Stimulated activated effector memory CD8-positive, alpha-beta T cell treated with anti-CD3 and anti-CD28 coated beads, Interleukin-12 subunit alpha, Interleukin-12 subunit beta, amount 100 ng/mL, for 72 hours (primary cell): ENCODE results near the gene TICAM1.
A peak's percentile ranks its signal among the peaks of the same experiment; 100 is the strongest.
"Not testable (repeated sequence)": the region's sequence is repeated elsewhere in the genome, so short reads cannot be mapped to it uniquely, and the experiment has no call there.

Experiments
- ATAC-seq: fragments of 150-1000 bp; cut with Tn5 transposase; 2 replicates; pipeline ENCODE4 v1.10.0; 2021
- DNase-seq, 2 donors: peaks; one replicate each; pipeline ENCODE4 v3.0.0; 2021 to 2022; ENCODE audit warnings: low spot score in 2 of 2
- H3K27ac Mint-ChIP-seq: one replicate; pipeline ENCODE4 v1.8.0; 2022; ENCODE audit warnings: mild to moderate bottlenecking, mixed read lengths
- H3K36me3 Mint-ChIP-seq: one replicate; pipeline ENCODE4 v1.8.0; 2022; ENCODE audit warnings: mild to moderate bottlenecking, mixed read lengths
- H3K4me1 Mint-ChIP-seq: one replicate; pipeline ENCODE4 v1.8.0; 2022; ENCODE audit warnings: mixed read lengths
- H3K4me3 Mint-ChIP-seq: one replicate; pipeline ENCODE4 v1.8.0; 2022; ENCODE audit warnings: mild to moderate bottlenecking, mixed read lengths
- H3K9me3 Mint-ChIP-seq: one replicate; pipeline ENCODE4 v1.8.0; 2022; ENCODE audit warnings: mixed read lengths

Gene TICAM1

DNA sequence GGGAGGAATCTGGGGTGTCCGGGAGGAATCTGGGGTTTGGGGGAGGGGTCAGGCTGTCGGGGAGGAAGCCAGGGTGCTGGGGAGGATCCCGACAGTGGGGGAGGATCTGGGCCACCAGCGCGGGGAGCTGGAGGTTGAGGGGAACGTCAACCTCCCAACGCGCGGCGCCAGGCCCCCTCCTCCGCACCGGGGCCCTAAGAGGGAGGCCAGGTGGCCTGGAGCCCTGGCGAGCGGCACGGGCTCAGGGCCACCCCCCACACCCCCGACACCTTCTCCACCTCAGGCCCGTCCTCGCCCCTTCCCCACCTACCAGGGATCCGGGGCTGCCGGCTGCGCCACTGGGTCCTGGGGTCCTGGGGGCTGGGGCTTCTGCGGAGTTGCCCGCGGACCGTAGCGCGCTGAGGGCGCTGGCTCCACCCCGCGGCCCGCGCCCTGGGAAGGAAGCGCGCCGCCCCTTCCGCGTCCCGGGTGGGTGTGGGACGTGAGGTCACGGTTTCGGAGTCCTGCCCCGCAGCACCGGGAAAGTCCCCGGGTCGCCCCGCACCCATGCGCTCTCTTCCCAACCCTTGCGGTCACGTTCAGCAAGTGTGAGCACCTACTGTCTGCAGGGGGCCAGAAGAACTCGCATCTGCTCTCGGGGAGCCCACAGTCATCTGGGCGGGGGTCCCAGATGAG is at the start of gene TICAM1:
TSS of gene TICAM1 (minus strand) at position 409 of the 675 bp plus-strand sequence. CDS start 13,335 bp downstream, outside the sequence.
- DNase-seq, result peak; percentile 59 to 86
- peak; percentile 94 for ATAC-seq
- Mint-ChIP-seq H3K36me3 (peaks cover 44% of the 10 kb centered on the region), H3K9me3 (no peaks in the 10 kb centered on the region), H3K27ac (peak within 1 kb of the TSS; percentile 95), H3K4me1 (peaks cover 28% of the 10 kb centered on the region), H3K4me3 (peak within 1 kb of the TSS; percentile 93)

DNA sequence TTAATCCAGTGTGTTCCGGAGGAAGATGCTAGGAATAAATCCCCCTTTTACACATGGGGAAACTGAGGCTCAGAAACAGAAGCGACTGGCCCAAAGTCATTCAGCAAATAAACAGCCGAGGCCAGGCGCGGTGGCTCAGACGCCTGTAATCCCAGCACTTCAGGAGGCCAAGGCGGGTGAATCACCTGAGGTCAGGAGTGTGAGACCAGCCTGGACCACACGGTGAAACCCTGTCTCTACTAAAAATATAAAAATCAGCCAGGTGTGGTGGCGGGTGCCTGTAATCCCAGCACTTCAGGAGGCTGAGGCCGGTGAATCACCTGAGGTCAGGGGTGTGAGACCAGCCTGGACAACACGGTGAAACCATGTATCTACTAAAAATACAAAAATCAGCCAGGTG is 47.5 kb upstream of the TICAM1 start:
- no peak for DNase-seq
- ATAC-seq, result no peak
- Mint-ChIP-seq H3K4me3 (no peak overlapping the region), H3K36me3 (no peaks in the 10 kb centered on the region), H3K27ac (no peak overlapping the region), H3K9me3 (no peaks in the 10 kb centered on the region), H3K4me1 (peaks cover 2% of the 10 kb centered on the region)

GRCh38 chr19:4878491-4878968 is 47.0 kb upstream of the TICAM1 start:
- H3K27ac Mint-ChIP-seq, result no peak overlapping the region
- peaks cover 7% of the 10 kb centered on the region for H3K4me1 Mint-ChIP-seq
- ATAC-seq, result peak; percentile 19
- no peaks in the 10 kb centered on the region for H3K36me3 Mint-ChIP-seq
- H3K4me3 Mint-ChIP-seq, result no peak overlapping the region
- DNase-seq, result no peak
- no peaks in the 10 kb centered on the region for H3K9me3 Mint-ChIP-seq

GRCh38 chr19:4877753-4878490 is 46.4 kb upstream of the TICAM1 start:
- Mint-ChIP-seq H3K27ac (no peak overlapping the region), H3K9me3 (no peaks in the 10 kb centered on the region), H3K4me3 (no peak overlapping the region), H3K4me1 (peaks cover 7% of the 10 kb centered on the region), H3K36me3 (no peaks in the 10 kb centered on the region)
- DNase-seq (no peak), ATAC-seq (no peak)

DNA sequence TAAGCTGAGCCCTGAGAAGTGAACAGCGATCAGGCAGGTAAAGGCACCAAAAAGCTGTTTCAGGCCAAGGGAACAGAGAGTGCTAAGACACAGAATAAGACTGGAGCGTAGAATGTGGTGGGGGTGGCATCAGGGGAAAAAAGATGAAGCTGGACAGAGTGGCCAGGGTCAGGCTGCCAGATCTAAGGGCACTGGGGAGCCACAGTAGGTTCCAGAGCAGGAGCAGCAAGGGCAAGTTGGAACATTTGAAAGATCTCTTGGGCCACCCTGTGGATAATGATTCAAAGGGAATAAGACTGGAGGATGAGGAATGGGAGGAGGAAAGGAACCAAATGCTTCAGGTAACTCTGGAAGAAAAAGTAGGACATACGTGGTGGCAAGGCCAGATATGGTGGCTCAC is 42.4 kb upstream of the TICAM1 start:
- no peak overlapping the region for H3K27ac Mint-ChIP-seq
- H3K9me3 Mint-ChIP-seq, result no peaks in the 10 kb centered on the region

GRCh38 chr19:4871711-4872110 is 40.2 kb upstream of the TICAM1 start:
- no peak for ATAC-seq
- no peak overlapping the region for H3K4me3 Mint-ChIP-seq

More for the DNA sequence above, 42.4 kb upstream of the TICAM1 start:
- ATAC-seq (no peak), DNase-seq (no peak)
- no peaks in the 10 kb centered on the region for H3K36me3 Mint-ChIP-seq
- H3K4me3 Mint-ChIP-seq, result no peak overlapping the region
- peaks cover 28% of the 10 kb centered on the region for H3K4me1 Mint-ChIP-seq

GRCh38 chr19:4870025-4870700 is 38.7 kb upstream of the TICAM1 start:
- ATAC-seq (peak; percentile 67), DNase-seq (peak in 1 of 2 donors; percentile 61)
- no peak overlapping the region for H3K27ac Mint-ChIP-seq
- H3K4me1 Mint-ChIP-seq, result peaks cover 44% of the 10 kb centered on the region
- H3K36me3 Mint-ChIP-seq, result no peaks in the 10 kb centered on the region
- no peak overlapping the region for H3K4me3 Mint-ChIP-seq
- no peaks in the 10 kb centered on the region for H3K9me3 Mint-ChIP-seq

More at GRCh38 chr19:4871711-4872110, 40.2 kb upstream of the TICAM1 start:
- Mint-ChIP-seq H3K36me3 (no peaks in the 10 kb centered on the region), H3K27ac (no peak overlapping the region), H3K9me3 (no peaks in the 10 kb centered on the region), H3K4me1 (peaks cover 40% of the 10 kb centered on the region)
- DNase-seq, result no peak

GRCh38 chr19:4868286-4868834 is 36.8 kb upstream of the TICAM1 start:
- no peak overlapping the region for H3K27ac Mint-ChIP-seq
- peaks cover 38% of the 10 kb centered on the region for H3K4me1 Mint-ChIP-seq
- ATAC-seq (no peak), DNase-seq (no peak)
- peak overlapping the region; percentile 74 for H3K4me3 Mint-ChIP-seq
- H3K9me3 Mint-ChIP-seq, result no peaks in the 10 kb centered on the region
- no peaks in the 10 kb centered on the region for H3K36me3 Mint-ChIP-seq

DNA sequence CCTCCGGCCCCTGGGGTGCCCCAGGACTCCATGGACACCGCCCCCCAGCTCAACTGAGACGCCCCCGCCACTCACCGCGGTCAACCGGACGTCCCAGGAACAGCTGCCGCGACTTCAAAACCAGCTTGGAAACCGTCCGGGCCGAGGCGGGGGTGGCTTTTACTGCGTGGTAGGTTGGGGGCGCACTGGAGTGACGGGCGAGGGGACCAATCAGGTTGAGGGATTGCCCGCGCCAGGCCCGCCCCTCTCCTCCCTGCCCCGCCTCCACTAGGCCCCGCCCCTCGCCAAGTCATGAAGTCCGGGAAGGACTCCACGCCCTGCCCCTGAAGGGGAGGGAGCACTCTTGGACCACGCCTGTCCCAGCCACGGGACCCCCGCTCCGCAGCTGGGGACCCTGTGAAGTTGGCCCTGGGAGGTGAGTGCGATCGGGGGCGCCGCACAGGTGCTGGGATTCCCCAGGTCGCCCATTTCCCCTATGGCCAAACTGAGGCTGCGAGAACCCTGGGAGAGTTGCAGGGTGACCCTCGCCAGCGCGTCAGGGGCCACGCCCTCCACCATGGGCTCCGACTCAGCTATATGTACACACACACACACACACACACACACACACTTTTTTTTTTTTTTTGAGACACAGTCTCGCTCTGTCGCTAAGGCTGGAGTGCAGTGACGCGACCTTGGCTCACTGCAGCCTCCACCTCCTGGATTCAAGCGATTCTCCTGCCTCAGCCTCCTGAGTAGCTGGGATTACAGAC is 36.2 kb upstream of the TICAM1 start, which contains the start of gene PLIN3:
TSS of gene PLIN3 (minus strand) at position 134 of the 752 bp plus-strand sequence. CDS start 6,273 bp downstream, outside the sequence.
- H3K4me1 Mint-ChIP-seq, result peaks cover 35% of the 10 kb centered on the region

DNA sequence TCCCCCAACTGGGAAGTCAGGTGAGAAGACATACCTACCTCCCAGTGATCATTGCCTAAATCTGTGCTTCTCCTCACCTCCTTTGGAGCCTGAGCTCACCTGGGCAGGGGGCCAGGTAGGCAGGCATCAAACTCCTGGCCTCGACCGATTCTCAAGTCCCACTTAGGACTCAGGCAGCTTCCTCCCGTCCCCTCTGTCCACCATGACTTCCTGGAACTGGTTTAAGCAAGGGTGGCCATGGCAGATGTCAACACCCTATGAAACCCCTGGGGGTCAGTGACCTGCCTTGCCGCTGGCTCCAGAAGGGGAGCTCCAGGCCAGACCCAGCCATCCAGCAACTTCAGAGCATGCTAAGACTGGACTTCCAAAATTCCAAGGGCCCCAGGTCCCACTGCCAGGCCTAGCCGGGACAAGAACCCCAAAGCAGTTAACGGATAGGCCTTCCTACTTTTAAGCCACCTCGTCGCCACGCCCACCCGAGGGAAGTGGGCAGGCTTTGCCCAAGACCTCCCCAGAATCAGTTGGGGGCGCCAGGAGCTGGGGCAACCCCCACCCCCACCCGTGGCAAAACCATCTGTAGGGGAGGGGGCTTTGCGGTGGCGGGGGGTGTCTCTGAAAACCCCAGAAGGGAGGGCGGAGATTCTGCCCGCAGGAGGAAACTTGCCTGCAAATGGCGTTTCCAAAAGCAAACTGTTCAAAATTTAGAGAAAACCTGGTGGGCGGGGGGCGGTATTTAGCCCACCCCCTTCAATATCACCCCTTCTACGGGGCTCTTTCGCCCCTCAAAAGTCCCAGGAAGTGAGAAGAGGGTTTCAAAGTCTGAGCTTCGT is 35.3 kb upstream of the TICAM1 start:
- Mint-ChIP-seq H3K9me3 (no peaks in the 10 kb centered on the region), H3K36me3 (no peaks in the 10 kb centered on the region)
- ATAC-seq, result no peak

More for the DNA sequence above, 36.2 kb upstream of the TICAM1 start, which contains the start of gene PLIN3:
- Mint-ChIP-seq H3K27ac (peak within 1 kb of the TSS; percentile 77), H3K9me3 (no peaks in the 10 kb centered on the region), H3K36me3 (no peaks in the 10 kb centered on the region), H3K4me3 (peak within 1 kb of the TSS; percentile 74)
- ATAC-seq (peak; percentile 90), DNase-seq (peak; percentile 94 to 97)

GRCh38 chr19:4861147-4861546 is 29.6 kb upstream of the TICAM1 start:
- ATAC-seq (no peak), DNase-seq (no peak)
- H3K4me3 Mint-ChIP-seq, result no peak overlapping the region
- H3K9me3 Mint-ChIP-seq, result no peaks in the 10 kb centered on the region
- no peak overlapping the region for H3K27ac Mint-ChIP-seq
- H3K36me3 Mint-ChIP-seq, result peaks cover 45% of the 10 kb centered on the region
- H3K4me1 Mint-ChIP-seq, result no peaks in the 10 kb centered on the region

More for the DNA sequence above, 35.3 kb upstream of the TICAM1 start:
- peak in 1 of 2 donors; percentile 74 for DNase-seq
- peak overlapping the region; percentile 77 for H3K27ac Mint-ChIP-seq
- peak overlapping the region; percentile 74 for H3K4me3 Mint-ChIP-seq
- peaks cover 30% of the 10 kb centered on the region for H3K4me1 Mint-ChIP-seq

- ATAC-seq, result no peak
- Mint-ChIP-seq H3K4me1 (no peaks in the 10 kb centered on the region), H3K36me3 (peaks cover 56% of the 10 kb centered on the region), H3K27ac (no peak overlapping the region), H3K4me3 (no peak overlapping the region), H3K9me3 (no peaks in the 10 kb centered on the region)
- DNase-seq, result no peak
These were observed 28.2 kb upstream of the TICAM1 start for GRCh38 chr19:4859697-4860096.

DNA sequence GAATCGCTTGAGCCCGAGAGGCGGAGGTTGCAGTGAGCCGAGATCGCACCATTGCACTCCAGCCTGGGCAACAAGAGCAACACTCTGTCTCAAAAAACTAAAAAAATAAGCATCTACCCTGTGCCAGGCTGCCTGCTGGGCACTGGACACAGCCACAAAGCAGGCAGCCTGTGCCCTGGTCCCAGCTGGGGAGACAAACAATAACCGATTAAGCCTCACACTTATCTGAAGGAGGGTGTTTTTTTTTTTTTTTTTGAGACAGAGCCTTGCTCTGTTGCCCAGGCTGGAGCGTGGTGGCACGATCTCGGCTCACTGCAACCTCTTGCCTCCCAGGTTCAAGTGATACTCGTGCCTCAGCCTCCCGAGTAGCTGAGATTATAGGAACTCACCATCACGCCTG is 25.0 kb upstream of the TICAM1 start:
- not testable (repeated sequence) for DNase-seq, H3K9me3 Mint-ChIP-seq, H3K27ac Mint-ChIP-seq, ATAC-seq, H3K4me3 Mint-ChIP-seq, H3K4me1 Mint-ChIP-seq
- H3K36me3 Mint-ChIP-seq, result peaks cover 65% of the 10 kb centered on the region

DNA sequence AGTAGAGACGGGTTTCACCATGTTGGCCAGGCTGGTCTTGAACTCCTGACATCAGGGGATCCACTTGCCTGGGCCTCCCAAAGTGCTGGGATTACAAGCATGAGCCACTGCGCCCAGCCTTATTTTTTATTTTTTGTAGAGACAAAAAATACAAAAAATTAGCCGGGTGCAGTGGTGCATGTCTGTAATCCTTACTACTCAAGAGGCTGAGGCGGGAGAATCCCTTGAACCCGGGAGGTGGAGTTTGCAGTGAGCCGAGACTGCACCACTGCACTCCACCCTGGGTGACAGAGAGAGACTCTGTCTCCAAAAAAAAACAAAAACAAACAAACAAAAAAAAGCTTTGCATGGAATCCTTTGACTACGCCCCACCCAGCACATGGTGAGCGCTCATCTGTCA is 22.0 kb upstream of the TICAM1 start:
- not testable (repeated sequence) for H3K27ac Mint-ChIP-seq, H3K4me3 Mint-ChIP-seq, DNase-seq, ATAC-seq, H3K9me3 Mint-ChIP-seq, H3K4me1 Mint-ChIP-seq
- peaks cover 58% of the 10 kb centered on the region for H3K36me3 Mint-ChIP-seq
